ENCODE measurements around the gene CCDC158. TPM values are rescaled to one million over a fixed set of nuclear protein-coding genes. Genes with fewer than 3 reads are reported as not detected.

The CCDC158 gene
- total RNA-seq, 2 experiments from 2014 or later, result not detected

GRCh38 chr4:76357981-76358380 is 63.0 kb downstream of the CCDC158 start:
- H3K36me3 Mint-ChIP-seq (ENCODE audit: low read depth), result peaks cover 7% of the 10 kb centered on the region
- TF ChIP-seq, protein P1, sequence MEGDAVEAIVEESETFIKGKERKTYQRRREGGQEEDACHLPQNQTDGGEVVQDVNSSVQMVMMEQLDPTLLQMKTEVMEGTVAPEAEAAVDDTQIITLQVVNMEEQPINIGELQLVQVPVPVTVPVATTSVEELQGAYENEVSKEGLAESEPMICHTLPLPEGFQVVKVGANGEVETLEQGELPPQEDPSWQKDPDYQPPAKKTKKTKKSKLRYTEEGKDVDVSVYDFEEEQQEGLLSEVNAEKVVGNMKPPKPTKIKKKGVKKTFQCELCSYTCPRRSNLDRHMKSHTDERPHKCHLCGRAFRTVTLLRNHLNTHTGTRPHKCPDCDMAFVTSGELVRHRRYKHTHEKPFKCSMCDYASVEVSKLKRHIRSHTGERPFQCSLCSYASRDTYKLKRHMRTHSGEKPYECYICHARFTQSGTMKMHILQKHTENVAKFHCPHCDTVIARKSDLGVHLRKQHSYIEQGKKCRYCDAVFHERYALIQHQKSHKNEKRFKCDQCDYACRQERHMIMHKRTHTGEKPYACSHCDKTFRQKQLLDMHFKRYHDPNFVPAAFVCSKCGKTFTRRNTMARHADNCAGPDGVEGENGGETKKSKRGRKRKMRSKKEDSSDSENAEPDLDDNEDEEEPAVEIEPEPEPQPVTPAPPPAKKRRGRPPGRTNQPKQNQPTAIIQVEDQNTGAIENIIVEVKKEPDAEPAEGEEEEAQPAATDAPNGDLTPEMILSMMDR (IDR thresholded peaks at IDR 0.05), result no peak
- H3K9me3 Mint-ChIP-seq, result peaks cover 27% of the 10 kb centered on the region
- no peak overlapping the region for H3K4me3 Mint-ChIP-seq
- ChIA-PET POLR2A (interaction anchor here (1.1 kb wide), 1 partner anchor 61 kb away, joined by 3 read pairs; no protein-coding TSS in a partner anchor), CTCF (no interaction called here)
- no peaks in the 10 kb centered on the region for H3K27me3 Mint-ChIP-seq
- no peak overlapping the region for H3K27ac Mint-ChIP-seq
- peaks cover 11% of the 10 kb centered on the region for H3K4me1 Mint-ChIP-seq (ENCODE audit: low read depth)
- DNase-seq (no peak), ATAC-seq (no peak)
- intact Hi-C loops (cut with micrococcal nuclease), result no loop called here

DNA sequence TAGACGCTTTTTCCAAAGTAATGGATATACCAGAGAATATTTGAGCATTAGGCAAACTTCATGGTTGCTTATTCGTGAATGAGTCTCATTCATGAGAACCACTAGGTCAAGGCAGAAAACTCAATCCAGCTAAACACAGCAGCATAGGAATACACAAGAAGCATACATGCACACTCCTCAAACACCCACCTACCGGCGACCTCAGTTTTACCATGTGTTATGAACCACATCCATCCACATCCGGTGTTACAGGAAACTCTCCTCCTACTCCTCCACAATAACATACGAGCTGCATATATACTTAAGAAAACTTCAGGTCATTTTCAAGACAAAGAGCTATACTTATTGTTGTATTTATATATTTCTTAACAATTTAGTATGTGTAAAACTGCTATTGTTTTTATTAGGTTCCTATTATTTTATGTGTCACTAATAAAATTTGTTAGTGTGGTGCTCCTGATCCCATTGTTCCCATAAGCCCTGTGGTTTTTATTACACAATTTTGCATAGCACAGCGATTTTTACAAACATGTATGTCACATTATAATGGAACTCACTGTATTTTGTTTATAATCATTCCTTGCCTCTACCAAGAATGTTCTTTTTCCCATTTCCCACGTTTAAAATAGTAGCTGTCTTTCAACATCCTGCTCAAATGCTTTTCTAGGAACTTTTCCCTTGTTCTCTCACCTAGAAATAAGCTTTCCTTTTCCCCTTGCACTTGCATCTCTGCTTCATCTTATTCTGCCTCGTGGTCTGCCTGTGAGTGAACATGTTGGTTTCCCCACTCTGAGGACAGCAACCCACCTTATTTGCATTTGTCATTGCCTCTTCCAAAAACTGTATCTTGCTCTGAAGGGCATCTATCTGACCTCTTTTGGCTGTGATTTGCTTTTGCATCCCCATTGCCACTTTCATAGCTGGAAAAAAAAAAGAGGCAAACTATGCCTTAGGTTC is 66.1 kb downstream of the CCDC158 start:
- Mint-ChIP-seq H3K9me3 (peaks cover 25% of the 10 kb centered on the region), H3K4me3 (no peak overlapping the region), H3K27me3 (no peaks in the 10 kb centered on the region), H3K27ac (peak overlapping the region; percentile 31), H3K4me1 (ENCODE audit: low read depth) (peaks cover 11% of the 10 kb centered on the region), H3K36me3 (ENCODE audit: low read depth) (peaks cover 5% of the 10 kb centered on the region)
- ATAC-seq, result peak; percentile 89
- intact Hi-C loops (cut with micrococcal nuclease), result no loop called here
- CTCF ChIA-PET, result interaction anchor here (0.7 to 2.0 kb wide), 5 partner anchors 23 to 459 kb away, joined by 3 to 7 read pairs (median 3); no protein-coding TSS in a partner anchor
- POLR2A ChIA-PET, result interaction anchor here (1.2 kb wide), 1 partner anchor 10 kb away, joined by 3 read pairs; no protein-coding TSS in a partner anchor
- DNase-seq, result peak; percentile 61
- TF ChIP-seq, protein P1 (IDR thresholded peaks at IDR 0.05), result no peak

GRCh38 chr4:76342803-76343202 is 78.1 kb downstream of the CCDC158 start:
- no peak for DNase-seq
- TF ChIP-seq, protein P1 (IDR thresholded peaks at IDR 0.05), result no peak
- H3K4me1 Mint-ChIP-seq (ENCODE audit: low read depth), result peaks cover 2% of the 10 kb centered on the region
- H3K9me3 Mint-ChIP-seq, result peaks cover 10% of the 10 kb centered on the region
- ATAC-seq, result no peak
- ChIA-PET POLR2A (no interaction called here), CTCF (interaction anchor here (2.9 kb wide), 1 partner anchor 163 kb away, joined by 8 read pairs; no protein-coding TSS in a partner anchor)
- H3K27ac Mint-ChIP-seq, result no peak overlapping the region
- intact Hi-C loops (cut with micrococcal nuclease), result no loop called here
- H3K4me3 Mint-ChIP-seq, result no peak overlapping the region
- peaks cover 2% of the 10 kb centered on the region for H3K36me3 Mint-ChIP-seq (ENCODE audit: low read depth)
- peaks cover 1% of the 10 kb centered on the region for H3K27me3 Mint-ChIP-seq

GRCh38 chr4:76342191-76342590 is 78.8 kb downstream of the CCDC158 start:
- TF ChIP-seq, protein P1 (IDR thresholded peaks at IDR 0.05), result no peak
- H3K4me1 Mint-ChIP-seq (ENCODE audit: low read depth), result peaks cover 2% of the 10 kb centered on the region
- no peaks in the 10 kb centered on the region for H3K36me3 Mint-ChIP-seq (ENCODE audit: low read depth)
- ATAC-seq, result no peak
- peaks cover 1% of the 10 kb centered on the region for H3K27me3 Mint-ChIP-seq
- DNase-seq, result no peak
- no peak overlapping the region for H3K4me3 Mint-ChIP-seq
- ChIA-PET CTCF (interaction anchor here (2.9 kb wide), 1 partner anchor 163 kb away, joined by 8 read pairs; no protein-coding TSS in a partner anchor), POLR2A (no interaction called here)
- H3K9me3 Mint-ChIP-seq, result peaks cover 4% of the 10 kb centered on the region
- intact Hi-C loops (cut with micrococcal nuclease), result no loop called here
- no peak overlapping the region for H3K27ac Mint-ChIP-seq

DNA sequence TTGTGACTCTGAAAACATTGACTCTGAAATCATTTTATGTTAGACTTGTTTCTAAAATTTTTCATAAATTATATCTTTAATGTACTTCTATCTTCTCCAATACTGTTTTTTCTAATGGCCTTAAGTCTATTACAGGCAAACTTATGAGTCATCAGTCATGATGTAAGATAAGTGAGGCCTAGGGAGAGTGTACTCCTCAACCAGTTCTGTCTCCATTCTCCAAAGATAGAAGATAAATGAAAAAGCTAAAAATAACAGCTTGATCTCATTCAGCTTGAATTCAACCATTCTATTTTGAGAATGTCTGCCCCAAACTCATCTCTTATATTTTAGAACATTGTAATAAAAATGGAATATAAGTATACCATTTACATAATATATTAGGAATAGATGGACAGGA is 79.9 kb downstream of the CCDC158 start:
- H3K27me3 Mint-ChIP-seq, result peaks cover 1% of the 10 kb centered on the region
- ChIA-PET CTCF (interaction anchor here (3.2 kb wide), 1 partner anchor 37 kb away, joined by 10 read pairs; no protein-coding TSS in a partner anchor), POLR2A (no interaction called here)
- H3K4me3 Mint-ChIP-seq, result no peak overlapping the region
- no peak for DNase-seq
- H3K9me3 Mint-ChIP-seq, result no peaks in the 10 kb centered on the region
- TF ChIP-seq, protein P1 (IDR thresholded peaks at IDR 0.05), result no peak
- no peak overlapping the region for H3K27ac Mint-ChIP-seq
- H3K4me1 Mint-ChIP-seq (ENCODE audit: low read depth), result peaks cover 2% of the 10 kb centered on the region
- ATAC-seq, result no peak
- H3K36me3 Mint-ChIP-seq (ENCODE audit: low read depth), result no peaks in the 10 kb centered on the region
- intact Hi-C loops (cut with micrococcal nuclease), result no loop called here

All from activated CD8-positive, alpha-beta T cell treated with anti-CD3 and anti-CD28 coated beads for 36 hours (primary cell).